ENCODE measurements around the gene COL8A1. TPM values are rescaled to one million over a fixed set of nuclear protein-coding genes. Genes with fewer than 3 reads are reported as not detected.
A peak's percentile ranks its signal among the peaks of the same experiment; 100 is the strongest.
"Not testable (repeated sequence)": the region's sequence is repeated elsewhere in the genome, so short reads cannot be mapped to it uniquely, and the experiment has no call there.

The COL8A1 gene
- total RNA-seq (2021) (6.6 and 8.1 TPM in 2 replicates), Bru-seq, nascent RNA (percentile 52 among the genes with signal in this experiment), BruChase-seq, experiment 1, labeled RNA remaining after a 2-hour chase (percentile 49 among the genes with signal in this experiment), BruChase-seq, experiment 2, labeled RNA remaining after a 6-hour chase (percentile 42 among the genes with signal in this experiment)
- long read RNA-seq, partial matches to known transcripts = 0 of 4 reads
- long read RNA-seq, other reads (novel, unspliced or antisense) = 2 of 4 reads

DNA sequence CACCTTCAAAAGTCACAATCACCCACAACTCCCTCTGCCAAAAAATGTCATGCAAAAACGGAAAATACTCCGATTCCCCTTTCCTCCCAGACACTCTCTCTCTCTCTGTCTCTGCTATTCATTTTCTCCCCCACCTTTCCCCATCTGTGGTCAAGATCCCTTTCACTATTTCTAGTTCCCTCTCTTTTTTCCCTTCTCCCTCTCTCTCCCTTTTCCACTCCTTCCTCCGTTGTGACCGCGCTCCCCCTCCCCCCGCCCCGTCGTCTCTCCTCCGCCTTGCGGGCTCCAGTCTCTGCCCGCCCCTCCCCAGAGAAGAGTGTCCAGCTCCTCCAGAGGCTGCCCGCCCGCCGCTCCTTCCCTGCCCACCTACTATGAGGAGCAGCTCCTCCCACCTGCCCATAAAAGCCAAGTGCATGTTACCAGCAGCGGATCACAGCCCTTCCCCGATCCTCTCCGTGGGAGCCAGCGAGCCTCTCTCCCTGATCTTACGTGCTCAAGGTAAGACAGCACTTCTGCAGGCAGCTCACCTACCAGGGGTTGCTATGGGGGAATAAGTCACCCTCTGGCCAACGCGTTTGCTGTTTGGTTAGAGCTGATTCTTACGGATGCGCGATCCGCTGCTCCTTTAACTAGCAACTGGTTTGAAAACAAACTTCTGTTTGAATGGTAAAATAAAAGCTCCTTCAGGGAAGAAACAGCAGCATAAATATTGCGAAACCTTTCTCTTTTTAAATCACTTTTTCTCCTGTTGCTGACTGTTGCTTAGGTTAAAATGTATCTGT lies at the start of gene COL8A1:
COL8A1 (plus strand) TSS at position 428 of the 782 bp plus-strand sequence. CDS start 152,089 bp downstream, outside the sequence.
- Histone ChIP-seq H3K4me3 (peak within 1 kb of the TSS; percentile 48), H3K27ac (peak within 1 kb of the TSS; percentile 35), H3K36me3 (ENCODE audit: low read depth) (no peaks in the 10 kb centered on the region), H3K4me2 (peak within 1 kb of the TSS; percentile 82), H3K9me2 (ENCODE audit: insufficient read depth) (no peaks in the 10 kb centered on the region), H3K9me3 (ENCODE audit: insufficient read depth, low read depth) (no peaks in the 10 kb centered on the region), H3F3A (ENCODE audit: insufficient read depth, low read depth) (peaks cover 12% of the 10 kb centered on the region), H2AFZ (peak within 1 kb of the TSS; percentile 71), H4K20me1 (ENCODE audit: insufficient read depth) (no peaks in the 10 kb centered on the region), H3K79me2 (ENCODE audit: low read depth) (no peaks in the 10 kb centered on the region), H3K4me1 (replicated peaks; ENCODE audit: insufficient read depth) (peaks cover 19% of the 10 kb centered on the region), H3K27me3 (ENCODE audit: insufficient read depth, low read depth) (peaks cover 6% of the 10 kb centered on the region; the same call in 1 of the 2 replicates)
- intact Hi-C loops (cut with micrococcal nuclease; ENCODE audit: unreplicated experiment) = loop anchor here (2.0 to 5.0 kb wide), 4 partner anchors 22 to 140 kb away; no protein-coding TSS in a partner anchor
- TF ChIP-seq EZH2 (IDR thresholded peaks at IDR 0.05; ENCODE audit: low read depth) = no peak
- no TSS peak for BruUV-seq (replicated peaks)
- DNase-seq = peak in 1 of 2 experiments; percentile 72
- POLR2A ChIA-PET (ENCODE audit: unreplicated experiment) = interaction anchor here (0.6 to 0.8 kb wide), 2 partner anchors 93 to 1750 kb away, joined by 7 to 10 read pairs; no protein-coding TSS in a partner anchor
- CTCF ChIA-PET = interaction anchor here (1.3 kb wide), 1 partner anchor 151 kb away, joined by 22 read pairs; no protein-coding TSS in a partner anchor

DNA sequence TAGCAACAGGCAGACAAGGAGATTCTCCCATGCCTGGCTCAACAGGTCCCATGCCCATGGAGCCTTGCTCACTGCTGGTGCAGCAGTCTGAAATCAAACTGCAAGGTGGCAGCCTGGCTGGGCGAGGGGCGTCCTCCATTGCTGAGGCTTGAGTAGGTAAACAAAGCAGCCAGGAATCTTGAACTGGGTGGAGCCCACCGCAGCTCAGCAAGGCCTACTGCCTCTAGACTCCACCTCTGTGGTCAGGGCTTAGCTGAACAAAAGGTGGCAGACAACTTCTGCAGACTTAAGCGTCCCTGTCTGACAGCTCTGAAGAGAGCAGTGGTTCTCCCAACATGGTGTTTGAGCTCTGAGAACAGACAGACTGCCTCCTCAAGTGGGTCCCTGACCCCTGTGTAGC lies 49.2 kb upstream of the COL8A1 start:
- H3K4me1 ChIP-seq (replicated peaks; ENCODE audit: insufficient read depth); H3K79me2 ChIP-seq (ENCODE audit: low read depth); H2AFZ ChIP-seq; H3K27ac ChIP-seq; H3K27me3 ChIP-seq (ENCODE audit: insufficient read depth, low read depth); H3K9me2 ChIP-seq (ENCODE audit: insufficient read depth); H3K4me3 ChIP-seq; H3K36me3 ChIP-seq (ENCODE audit: low read depth); H4K20me1 ChIP-seq (ENCODE audit: insufficient read depth); H3K4me2 ChIP-seq; intact Hi-C loops (cut with micrococcal nuclease; ENCODE audit: unreplicated experiment); H3F3A ChIP-seq (ENCODE audit: insufficient read depth, low read depth); BruUV-seq (replicated peaks); H3K9me3 ChIP-seq (ENCODE audit: insufficient read depth, low read depth): not testable (repeated sequence)
- ChIA-PET CTCF (interaction anchor here (1.1 kb wide), 1 partner anchor 86 kb away, joined by 3 read pairs; no protein-coding TSS in a partner anchor), POLR2A (ENCODE audit: unreplicated experiment) (interaction anchor here (0.7 kb wide), 1 partner anchor 38 kb away, joined by 3 read pairs; no protein-coding TSS in a partner anchor)
- DNase-seq = peak in 1 of 2 experiments; percentile 53

DNA sequence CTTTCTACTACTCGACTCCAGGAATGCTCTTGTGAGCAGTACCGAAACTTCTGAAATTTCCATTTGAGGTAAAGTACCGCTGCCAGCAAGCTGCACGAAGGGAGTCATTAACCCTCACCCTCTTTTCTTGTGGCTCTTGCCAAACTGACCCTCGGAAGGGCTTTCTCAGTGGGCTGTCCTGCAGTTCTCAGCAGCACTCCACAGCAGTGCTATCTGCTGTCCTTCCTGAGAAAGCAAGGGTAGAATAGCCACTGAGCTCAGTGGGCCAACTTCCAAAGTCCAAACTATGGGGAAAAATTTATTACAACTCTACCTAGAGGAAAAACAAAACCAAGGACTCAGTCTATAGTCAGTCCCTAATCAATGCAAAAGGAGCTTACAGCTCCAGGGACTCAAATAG lies 38.5 kb upstream of the COL8A1 start:
- H3F3A ChIP-seq (ENCODE audit: insufficient read depth, low read depth) = no peaks in the 10 kb centered on the region
- ChIA-PET POLR2A (ENCODE audit: unreplicated experiment) (no interaction called here), CTCF (no interaction called here)
- H3K4me2 ChIP-seq = no peak overlapping the region
- no peak for TF ChIP-seq EZH2 (IDR thresholded peaks at IDR 0.05; ENCODE audit: low read depth)
- no peak for DNase-seq
- H3K9me3 ChIP-seq (ENCODE audit: insufficient read depth, low read depth) = no peaks in the 10 kb centered on the region
- H3K4me1 ChIP-seq (replicated peaks; ENCODE audit: insufficient read depth) = no peaks in the 10 kb centered on the region
- H3K36me3 ChIP-seq (ENCODE audit: low read depth) = no peaks in the 10 kb centered on the region
- no peaks in the 10 kb centered on the region for H3K9me2 ChIP-seq (ENCODE audit: insufficient read depth)
- intact Hi-C loops (cut with micrococcal nuclease; ENCODE audit: unreplicated experiment) = no loop called here
- no peak overlapping the region for H2AFZ ChIP-seq
- H3K27me3 ChIP-seq (ENCODE audit: insufficient read depth, low read depth) = no peaks in the 10 kb centered on the region
- no peaks in the 10 kb centered on the region for H3K79me2 ChIP-seq (ENCODE audit: low read depth)
- H4K20me1 ChIP-seq (ENCODE audit: insufficient read depth) = no peaks in the 10 kb centered on the region
- BruUV-seq (replicated peaks) = no TSS peak
- H3K27ac ChIP-seq = no peak overlapping the region
- H3K4me3 ChIP-seq = no peak overlapping the region

DNA sequence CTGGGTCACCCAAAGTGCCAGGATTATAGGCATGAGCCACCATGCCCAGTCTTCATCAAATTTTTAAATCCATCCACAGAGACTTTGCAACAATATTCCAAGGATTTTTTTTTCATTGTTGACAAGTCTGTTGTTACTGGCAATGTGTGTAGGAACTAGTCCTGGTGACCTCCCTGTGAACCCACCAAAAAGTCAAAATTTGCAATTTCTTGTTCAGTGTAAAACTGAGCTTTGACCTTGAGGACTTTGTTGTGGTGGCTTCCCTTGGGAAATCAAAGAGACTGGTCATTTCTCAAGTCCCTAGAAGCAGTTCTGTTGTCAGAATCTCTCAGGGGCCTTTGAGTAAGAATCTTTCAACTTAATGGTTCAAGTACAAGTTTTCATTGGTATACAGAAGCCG lies 36.9 kb upstream of the COL8A1 start:
- Histone ChIP-seq H3K4me3 (no peak overlapping the region), H3K36me3 (ENCODE audit: low read depth) (no peaks in the 10 kb centered on the region), H2AFZ (no peak overlapping the region), H3K9me2 (ENCODE audit: insufficient read depth) (no peaks in the 10 kb centered on the region), H3F3A (ENCODE audit: insufficient read depth, low read depth) (no peaks in the 10 kb centered on the region), H3K27me3 (ENCODE audit: insufficient read depth, low read depth) (no peaks in the 10 kb centered on the region), H3K9me3 (ENCODE audit: insufficient read depth, low read depth) (no peaks in the 10 kb centered on the region), H3K4me1 (replicated peaks; ENCODE audit: insufficient read depth) (no peaks in the 10 kb centered on the region), H4K20me1 (ENCODE audit: insufficient read depth) (no peaks in the 10 kb centered on the region), H3K4me2 (no peak overlapping the region), H3K79me2 (ENCODE audit: low read depth) (no peaks in the 10 kb centered on the region), H3K27ac (no peak overlapping the region)
- intact Hi-C loops (cut with micrococcal nuclease; ENCODE audit: unreplicated experiment) = no loop called here
- ChIA-PET POLR2A (ENCODE audit: unreplicated experiment) (no interaction called here), CTCF (no interaction called here)
- DNase-seq = no peak
- no TSS peak for BruUV-seq (replicated peaks)
- TF ChIP-seq, protein P1, sequence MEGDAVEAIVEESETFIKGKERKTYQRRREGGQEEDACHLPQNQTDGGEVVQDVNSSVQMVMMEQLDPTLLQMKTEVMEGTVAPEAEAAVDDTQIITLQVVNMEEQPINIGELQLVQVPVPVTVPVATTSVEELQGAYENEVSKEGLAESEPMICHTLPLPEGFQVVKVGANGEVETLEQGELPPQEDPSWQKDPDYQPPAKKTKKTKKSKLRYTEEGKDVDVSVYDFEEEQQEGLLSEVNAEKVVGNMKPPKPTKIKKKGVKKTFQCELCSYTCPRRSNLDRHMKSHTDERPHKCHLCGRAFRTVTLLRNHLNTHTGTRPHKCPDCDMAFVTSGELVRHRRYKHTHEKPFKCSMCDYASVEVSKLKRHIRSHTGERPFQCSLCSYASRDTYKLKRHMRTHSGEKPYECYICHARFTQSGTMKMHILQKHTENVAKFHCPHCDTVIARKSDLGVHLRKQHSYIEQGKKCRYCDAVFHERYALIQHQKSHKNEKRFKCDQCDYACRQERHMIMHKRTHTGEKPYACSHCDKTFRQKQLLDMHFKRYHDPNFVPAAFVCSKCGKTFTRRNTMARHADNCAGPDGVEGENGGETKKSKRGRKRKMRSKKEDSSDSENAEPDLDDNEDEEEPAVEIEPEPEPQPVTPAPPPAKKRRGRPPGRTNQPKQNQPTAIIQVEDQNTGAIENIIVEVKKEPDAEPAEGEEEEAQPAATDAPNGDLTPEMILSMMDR (conservative IDR thresholded peaks at IDR 0.05) = no peak
- no peak for TF ChIP-seq EZH2 (IDR thresholded peaks at IDR 0.05; ENCODE audit: low read depth)

Data from PC-9 (cell line).